GM21619 (cell line): Measurements from ENCODE around the gene LAMC3.
"Not testable (repeated sequence)": the region's sequence is repeated elsewhere in the genome, so short reads cannot be mapped to it uniquely, and the experiment has no call there.

Experiments used
- ATAC-seq: cut with Tn5 transposase; IDR thresholded peaks from one replicate; pipeline ENCODE4 v1.9.1; 2021; ENCODE audit not compliant: unreplicated experiment

Gene LAMC3

DNA sequence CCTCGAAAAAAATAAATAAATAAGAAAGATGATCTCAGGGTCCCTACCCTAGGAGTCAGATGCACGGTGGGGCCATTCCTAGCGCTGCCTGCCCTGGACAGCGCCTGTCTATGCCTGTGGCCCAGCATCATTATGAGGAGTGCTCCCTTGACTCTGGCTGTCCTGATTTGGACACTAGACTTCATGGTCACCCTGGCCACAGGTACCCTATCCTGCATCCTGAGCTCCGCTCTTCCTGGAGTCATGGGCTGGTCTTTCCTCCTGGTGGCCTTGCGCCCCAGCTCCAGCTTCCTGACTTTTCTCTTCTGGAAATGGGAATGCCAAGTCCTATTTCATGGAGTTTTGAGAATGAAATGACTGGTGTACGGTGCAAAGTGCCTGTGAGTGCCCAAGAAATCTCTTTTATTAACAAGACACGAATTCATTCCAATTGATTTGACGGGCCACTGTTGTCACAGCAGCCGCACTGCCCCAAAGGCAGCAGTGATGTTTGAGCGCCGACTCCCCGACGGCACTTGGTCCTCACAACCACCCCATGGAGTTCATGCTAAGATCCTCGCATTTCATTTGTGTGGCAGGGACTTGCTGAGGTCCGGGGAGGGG is 86.8 kb downstream of the LAMC3 start:
- ATAC-seq = no peak

- ATAC-seq = no peak
Measured at GRCh38 chr9:131096269-131097125, 87.5 kb downstream of the LAMC3 start, which contains the start of gene AIF1L. Gene AIF1L (plus strand): TSS chr9:131096531. CDS start chr9:131096630, 99 bp downstream.

DNA sequence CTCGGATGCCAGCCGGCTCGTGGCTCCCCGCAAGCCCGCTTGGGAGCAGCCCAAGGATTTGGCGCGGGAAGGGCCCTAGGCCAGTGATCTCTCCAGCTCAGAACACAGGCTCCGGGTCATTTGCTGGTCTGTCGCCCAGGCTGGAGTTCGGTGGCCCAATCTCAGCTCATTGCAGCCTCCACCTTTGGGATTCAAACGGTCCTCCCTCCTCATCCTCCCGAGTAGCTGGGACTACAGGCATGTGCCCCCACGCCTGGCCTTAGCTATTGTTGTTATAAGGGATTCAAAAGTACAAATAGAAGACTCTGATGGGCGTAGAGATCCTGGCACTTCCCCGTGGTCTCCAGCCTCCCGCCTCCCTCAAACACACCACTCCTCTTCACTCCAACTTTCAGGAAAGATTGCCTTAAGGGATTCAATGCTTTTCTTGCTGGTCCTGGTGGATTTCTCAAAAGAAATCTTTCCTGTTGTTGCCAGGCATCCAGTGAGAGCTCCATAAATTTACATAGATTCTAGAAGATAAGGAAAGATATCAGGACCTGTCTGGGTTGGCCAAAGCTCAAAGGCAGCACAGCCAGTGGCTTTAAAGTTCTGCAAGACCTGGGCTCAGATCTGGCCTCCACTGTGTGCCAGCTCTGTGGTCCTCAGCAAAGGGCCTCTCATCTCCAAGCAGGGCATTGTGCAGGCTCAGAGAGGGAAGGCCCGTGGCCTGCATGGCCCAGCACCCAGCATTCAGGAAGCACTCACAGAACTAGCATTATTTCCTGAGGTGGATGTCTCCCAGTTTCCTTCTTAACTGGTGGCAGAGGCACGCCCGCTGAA is 88.4 kb downstream of the LAMC3 start:
- ATAC-seq = no peak

GRCh38 chr9:131097948-131098278 is 88.9 kb downstream of the LAMC3 start:
- no peak for ATAC-seq

- no peak for ATAC-seq
Measured at GRCh38 chr9:131098391-131099101, 89.6 kb downstream of the LAMC3 start.

GRCh38 chr9:131099102-131099606 is 90.2 kb downstream of the LAMC3 start:
- no peak for ATAC-seq

DNA sequence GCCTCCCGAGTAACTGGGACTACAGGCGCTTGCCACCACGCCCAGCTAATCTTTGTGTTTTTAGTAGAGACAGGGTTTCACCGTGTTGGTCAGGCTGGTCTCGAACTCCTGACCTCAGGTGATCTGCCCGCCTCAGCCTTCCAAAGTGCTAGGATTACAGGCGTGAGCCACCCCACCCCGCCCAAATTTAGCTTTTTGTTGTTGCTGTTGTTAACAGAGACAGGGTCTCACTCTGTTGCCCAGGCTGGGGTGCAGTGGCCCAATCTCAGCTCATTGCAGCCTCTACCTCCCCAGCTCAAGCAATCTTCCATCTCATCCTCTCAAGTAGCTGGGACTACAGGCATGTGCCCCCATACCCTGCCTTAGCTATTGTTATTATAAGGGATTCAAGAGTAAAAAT is 90.9 kb downstream of the LAMC3 start:
- ATAC-seq = not testable (repeated sequence)

DNA sequence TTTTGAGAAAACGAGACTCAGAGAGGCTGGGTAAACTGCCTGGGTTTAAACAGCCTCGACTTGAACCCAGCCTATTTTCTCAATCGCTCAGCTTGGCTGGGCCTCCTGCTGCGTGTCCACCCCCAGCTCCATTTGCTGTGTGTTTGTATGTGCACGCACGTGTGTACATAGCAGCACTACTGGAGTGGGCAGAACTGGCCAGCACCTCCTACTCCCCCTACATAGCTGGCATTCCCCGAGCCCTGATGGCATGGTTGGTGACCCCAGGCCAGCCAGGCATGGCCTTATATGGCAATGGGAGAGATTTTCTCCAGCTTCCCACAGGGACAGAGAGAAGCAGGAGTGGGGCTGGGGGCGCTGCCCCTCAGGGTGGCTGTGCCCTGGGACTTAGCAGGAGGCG is 91.5 kb downstream of the LAMC3 start:
- ATAC-seq = no peak

- ATAC-seq = no peak
Measured at GRCh38 chr9:131101207-131101964, 92.4 kb downstream of the LAMC3 start.

DNA sequence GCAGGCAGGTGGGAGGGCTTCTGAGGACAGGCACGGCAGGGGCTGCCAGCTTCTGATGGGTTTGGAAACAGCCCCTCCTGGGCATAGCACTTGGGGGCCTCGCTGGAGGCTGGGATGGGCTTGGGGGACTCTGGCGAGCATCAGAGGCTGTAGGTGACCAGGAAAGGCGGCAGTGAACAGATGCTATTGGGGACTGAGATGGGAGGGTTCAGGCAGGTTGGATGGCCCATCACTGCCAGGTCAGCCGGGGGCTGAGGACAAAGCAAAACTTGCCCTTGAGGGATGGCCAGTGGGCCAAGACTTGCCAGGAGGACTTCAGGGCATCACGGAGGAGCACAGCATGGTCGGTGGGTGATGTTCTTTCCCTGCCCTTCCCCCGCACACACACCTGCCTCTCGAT is 94.0 kb downstream of the LAMC3 start:
- no peak for ATAC-seq

DNA sequence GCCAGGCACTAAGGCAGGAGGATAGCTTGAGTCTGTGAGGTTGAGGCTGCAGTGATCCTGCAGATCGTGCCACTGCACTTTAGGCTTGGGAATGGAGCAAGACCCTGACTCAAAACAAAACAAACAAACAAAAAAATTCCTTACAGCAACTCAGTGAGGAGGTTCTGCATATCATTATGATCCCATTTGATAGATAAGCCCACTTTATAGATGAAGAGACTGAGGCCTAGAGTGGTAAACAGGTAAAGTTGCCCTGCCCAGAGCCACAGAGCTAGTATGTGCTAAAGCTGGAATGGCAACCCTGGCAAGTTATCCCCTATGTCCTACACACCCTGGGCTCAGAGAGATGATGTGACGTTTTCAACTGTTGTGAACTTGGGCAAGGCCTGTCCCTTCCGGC is 94.6 kb downstream of the LAMC3 start:
- ATAC-seq = no peak

DNA sequence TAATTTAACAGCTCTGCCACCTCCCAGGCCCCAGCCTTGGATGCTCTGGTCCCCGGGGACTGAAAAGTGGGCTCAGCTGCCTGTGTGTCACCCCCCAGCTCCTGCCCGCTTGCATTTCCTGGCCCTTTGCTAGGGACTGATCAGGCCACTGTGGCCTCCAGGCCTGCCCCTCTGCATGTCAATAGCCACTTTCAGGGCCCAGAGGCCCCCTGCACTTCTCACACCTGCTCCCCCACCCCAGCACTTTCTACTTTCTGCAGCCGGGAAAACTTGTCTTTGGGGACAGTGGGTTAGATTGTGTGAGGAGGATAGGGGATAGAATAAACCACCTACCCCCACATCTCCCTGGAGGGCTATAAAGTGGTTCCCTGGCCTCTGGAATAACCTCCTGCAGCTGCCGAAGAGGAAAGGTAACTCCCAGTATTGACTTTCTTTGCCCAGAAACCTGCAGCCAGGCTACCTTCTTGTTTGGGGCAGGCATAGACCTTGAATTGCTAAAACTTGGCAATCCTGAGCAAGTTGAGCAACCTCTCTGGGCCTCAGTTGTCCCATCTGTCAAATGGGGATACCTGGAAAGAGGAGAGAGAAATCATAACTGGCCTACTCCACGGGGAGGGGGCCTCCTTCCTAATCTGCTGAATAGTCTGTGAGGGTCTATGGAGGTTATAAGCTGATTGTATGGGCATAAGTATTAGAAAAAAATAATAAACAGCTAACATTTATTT is 95.2 kb downstream of the LAMC3 start:
- no peak for ATAC-seq

DNA sequence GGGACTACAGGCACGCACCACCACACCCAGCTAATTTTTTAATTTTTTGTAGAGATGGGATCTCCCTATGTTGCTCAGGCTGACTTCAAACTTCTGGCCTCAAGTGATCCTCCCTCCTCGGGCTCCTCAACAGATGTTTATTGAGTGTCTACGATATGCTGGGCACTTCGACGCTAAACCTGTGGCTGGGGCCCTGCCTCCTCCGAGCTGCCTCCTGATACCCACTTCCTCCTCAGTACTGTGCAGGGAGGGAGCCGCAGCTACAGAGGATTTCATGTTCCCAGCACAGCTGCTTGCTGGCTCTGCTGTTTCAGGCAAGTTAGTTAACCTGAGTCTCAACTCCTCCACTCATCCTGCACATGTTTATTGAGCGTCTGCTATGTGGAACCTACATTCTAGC is 97.0 kb downstream of the LAMC3 start:
- ATAC-seq = no peak

- no peak for ATAC-seq
Measured at GRCh38 chr9:131107760-131108159, 98.8 kb downstream of the LAMC3 start.

- no peak for ATAC-seq
Measured at GRCh38 chr9:131111186-131111853, 102.3 kb downstream of the LAMC3 start.

GRCh38 chr9:131111854-131112311 is 102.9 kb downstream of the LAMC3 start:
- ATAC-seq = no peak

DNA sequence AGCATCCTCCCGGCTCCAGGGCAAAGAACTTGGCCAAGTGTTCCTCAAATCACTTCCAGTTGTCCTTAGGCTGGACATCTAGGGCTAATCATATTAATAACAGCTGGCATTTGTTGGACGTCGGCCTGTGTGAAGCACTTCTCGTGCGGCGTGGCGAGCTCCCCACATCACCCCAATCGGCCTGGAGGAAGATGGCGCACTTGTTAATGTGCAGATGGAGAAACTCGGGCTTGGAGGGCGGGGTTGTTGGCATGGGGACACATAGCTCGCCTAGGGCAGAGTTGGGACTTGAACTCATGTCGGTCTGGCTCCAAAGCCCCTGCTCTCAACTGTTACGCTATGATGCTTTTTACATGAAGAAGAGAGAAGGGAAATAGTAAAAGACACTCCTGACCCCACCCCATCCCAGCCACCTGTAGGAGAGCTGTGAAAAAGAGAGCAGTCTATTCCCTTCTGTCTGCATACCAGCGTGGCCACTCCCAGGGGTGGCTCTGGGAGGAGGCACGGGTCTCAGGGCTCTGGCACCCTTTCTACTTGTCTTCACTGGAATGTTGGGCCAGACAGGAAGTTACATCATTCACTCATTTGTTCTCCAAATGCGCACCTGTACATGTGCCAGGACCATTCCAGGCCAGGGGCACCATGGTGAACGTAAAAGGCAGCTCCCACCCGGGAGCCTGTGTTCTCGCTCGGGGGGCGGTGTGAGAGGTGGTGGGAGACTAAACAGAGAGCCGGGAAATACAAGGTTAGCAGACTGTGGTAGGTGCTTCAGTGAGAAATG is 103.6 kb downstream of the LAMC3 start:
- ATAC-seq = no peak

DNA sequence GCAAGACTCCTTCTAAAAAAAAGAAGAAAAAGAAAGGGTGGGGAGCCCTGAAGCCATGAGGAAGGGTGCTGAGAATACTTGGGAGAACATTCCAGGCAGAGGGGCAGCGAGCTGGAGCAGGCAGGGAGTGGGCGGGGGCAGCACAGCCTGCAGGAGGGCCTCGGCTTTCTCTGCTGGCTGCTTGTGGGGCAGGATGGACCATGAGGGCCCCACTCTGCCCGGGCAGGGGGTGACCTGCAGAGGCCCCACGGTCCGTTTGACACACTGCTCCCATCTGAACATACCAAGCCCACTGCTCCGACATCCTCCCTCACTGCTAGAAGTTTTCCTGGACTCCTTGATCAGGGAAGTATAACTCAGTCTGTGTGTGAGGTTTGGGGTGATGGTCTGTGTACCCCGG is 104.7 kb downstream of the LAMC3 start:
- ATAC-seq = no peak
